GM12801 (cell line): ENCODE results near the gene LCTL.

Source experiments
- TF ChIP-seq, protein P1 (sequence below): IDR thresholded peaks from one replicate; pipeline ENCODE4 v1.5.1; 2011; ENCODE audit warnings: control low read depth; ENCODE audit not compliant: insufficient read length; ENCODE audit errors: extremely low read depth

LCTL gene

GRCh38 chr15:66608881-66609280 is 43.1 kb upstream of the LCTL start:
- TF ChIP-seq, protein P1, sequence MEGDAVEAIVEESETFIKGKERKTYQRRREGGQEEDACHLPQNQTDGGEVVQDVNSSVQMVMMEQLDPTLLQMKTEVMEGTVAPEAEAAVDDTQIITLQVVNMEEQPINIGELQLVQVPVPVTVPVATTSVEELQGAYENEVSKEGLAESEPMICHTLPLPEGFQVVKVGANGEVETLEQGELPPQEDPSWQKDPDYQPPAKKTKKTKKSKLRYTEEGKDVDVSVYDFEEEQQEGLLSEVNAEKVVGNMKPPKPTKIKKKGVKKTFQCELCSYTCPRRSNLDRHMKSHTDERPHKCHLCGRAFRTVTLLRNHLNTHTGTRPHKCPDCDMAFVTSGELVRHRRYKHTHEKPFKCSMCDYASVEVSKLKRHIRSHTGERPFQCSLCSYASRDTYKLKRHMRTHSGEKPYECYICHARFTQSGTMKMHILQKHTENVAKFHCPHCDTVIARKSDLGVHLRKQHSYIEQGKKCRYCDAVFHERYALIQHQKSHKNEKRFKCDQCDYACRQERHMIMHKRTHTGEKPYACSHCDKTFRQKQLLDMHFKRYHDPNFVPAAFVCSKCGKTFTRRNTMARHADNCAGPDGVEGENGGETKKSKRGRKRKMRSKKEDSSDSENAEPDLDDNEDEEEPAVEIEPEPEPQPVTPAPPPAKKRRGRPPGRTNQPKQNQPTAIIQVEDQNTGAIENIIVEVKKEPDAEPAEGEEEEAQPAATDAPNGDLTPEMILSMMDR, result no peak

- TF ChIP-seq, protein P1, result no peak
These were observed 42.4 kb upstream of the LCTL start for GRCh38 chr15:66608159-66608558.

GRCh38 chr15:66603301-66604179 is 37.7 kb upstream of the LCTL start:
- TF ChIP-seq, protein P1, result no peak

- TF ChIP-seq, protein P1, result no peak
These were observed 35.7 kb upstream of the LCTL start for GRCh38 chr15:66601521-66601920.

DNA sequence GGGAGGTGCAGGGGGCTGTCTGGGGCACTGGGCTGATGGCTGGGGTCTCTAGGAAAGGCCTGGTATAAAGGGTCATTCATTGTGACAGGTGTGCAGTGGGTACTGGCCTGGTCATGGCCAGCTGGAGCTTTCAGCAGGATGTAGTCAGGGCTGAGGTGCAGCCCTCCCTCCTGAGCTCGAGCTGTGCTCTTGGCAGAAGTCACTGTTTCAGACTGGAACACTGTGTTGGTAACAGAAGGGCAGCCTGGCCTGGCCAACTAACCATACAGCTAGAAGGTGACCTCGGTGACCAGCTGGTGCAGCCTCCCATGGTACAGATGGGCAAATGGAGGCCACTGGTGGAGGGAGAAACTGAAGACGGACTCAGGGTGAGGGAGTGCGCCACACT is 34.4 kb upstream of the LCTL start:
- TF ChIP-seq, protein P1, result no peak

GRCh38 chr15:66599536-66600239 is 33.9 kb upstream of the LCTL start:
- TF ChIP-seq, protein P1, result no peak

DNA sequence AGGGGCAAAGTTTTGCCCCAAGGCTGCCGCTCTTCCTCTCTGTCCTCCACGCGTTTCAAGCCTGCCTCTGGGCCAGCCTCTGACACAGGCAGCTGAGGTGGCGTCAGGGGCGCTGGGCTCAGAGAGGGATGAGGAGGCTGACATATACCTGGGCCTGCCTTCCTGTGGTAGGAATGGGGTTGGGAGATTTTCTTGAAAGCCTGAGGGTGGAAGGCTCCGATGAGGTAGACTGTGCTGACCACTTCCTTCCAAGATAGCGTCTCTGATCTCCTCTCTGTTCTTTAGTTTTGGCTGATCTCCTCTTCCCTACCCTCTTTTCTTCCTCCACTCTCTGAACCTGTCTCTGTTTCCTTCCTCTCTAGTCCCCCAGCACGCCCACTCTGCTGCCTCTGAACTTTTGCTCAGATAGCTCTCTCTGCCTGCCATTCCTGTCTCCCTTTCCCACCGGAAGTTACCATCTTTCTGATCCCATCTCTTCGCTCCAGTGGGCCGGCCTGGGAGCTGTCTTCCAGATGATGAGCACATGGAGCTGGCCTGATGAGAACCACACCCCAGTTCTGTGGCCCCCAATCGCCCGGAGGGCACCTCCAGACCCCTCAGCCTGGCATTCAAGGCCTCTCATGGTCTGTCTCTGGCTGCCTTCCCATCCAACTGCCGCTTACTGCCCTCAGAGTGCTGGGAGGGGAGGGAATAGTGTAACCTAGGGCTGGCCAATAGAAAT is 32.5 kb upstream of the LCTL start:
- TF ChIP-seq, protein P1, result no peak
